Stimulated activated CD4-positive, alpha-beta T cell treated with anti-CD3 and anti-CD28 coated beads, Interleukin-2, amount 100 ng/mL, for 4 hours (primary cell): Measurements from ENCODE around the gene SLC2A8.

ENCODE experiments used
- DNase-seq: peaks from one replicate; pipeline ENCODE4 v3.0.0-alpha.2; 2020; ENCODE audit warnings: low read depth

The SLC2A8 gene

GRCh38 chr9:127396808-127397645 is at the start of gene SLC2A8:
SLC2A8 (plus strand) TSS chr9:127397169; CDS start chr9:127397231, 62 bp downstream.
- peak; percentile 68 for DNase-seq

- no peak for DNase-seq
Measured at GRCh38 chr9:127347831-127348776, 48.9 kb upstream of the SLC2A8 start.

DNA sequence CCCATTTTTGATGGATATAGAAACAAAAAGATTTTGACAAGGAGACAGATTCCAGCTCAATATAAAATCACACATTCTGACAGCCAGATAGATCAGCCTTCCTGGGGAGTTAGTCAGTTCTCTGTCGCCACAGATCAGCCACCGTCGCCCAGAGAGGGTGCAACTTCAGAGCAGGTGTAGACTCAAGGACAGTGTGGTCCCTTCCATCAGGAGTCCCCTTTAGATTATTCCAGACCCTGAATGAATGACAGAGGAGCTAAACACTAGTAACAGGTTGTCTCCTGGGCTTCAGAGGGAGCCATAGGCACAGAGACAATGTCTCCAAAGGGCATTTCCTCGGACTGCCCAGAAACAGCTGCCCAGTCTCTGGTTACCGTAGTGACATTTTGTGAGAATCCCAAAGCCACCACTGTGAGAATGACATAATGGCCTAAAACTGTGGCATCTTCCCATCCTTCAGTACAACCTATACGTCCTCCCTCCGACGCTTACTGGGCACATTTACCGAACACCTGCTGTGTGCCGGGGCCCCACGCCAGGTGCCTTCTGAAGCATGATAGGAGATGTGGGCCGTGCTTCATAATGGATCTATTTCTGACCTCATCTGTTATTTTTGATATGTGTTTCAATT is 47.4 kb upstream of the SLC2A8 start:
- DNase-seq, result no peak

DNA sequence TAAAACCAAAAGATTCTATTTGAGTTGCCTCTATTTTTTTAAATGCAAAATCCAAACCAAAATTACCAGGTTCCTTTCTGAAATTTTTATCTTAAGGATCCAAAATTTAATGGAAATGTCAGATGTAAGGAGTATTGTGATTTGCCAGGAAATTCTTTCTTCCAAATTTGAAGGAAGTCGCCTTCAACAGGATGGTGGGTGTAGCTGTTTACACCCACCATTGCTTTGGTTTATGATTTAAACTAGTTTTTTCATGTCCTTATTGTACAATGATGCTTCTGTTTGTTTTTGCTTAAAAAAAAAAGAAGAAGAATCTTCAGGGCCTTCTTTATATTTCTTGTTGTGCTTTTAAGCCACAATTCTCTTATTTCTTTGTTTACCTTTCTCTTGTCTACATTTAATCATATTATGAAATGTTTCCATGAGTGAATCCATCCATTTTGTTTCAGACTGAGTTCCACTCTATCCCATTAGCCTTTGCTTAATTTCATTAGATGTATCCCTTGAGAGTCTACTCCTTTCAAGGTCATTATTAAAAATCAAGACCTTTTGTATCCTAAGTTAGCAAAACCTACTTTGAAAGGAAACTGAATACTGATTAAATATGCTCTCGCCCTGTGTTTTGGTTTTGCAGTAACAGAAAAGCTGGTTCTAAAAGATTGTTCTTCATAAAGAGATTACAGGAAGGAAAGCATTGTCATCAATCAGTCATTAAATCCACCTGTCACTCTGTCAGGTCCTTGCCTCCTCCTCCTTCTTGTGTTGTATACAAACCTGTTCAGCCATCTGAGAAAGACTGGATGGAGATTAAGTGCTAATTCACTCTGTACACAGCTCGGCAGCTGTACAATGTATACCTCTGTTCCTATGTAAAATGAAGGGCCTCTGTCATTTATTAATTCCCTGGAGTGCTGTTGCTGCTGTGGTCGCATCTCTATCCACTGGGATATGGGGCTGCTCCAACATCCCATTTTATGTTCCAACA is 45.5 kb upstream of the SLC2A8 start:
- DNase-seq, result no peak

- DNase-seq, result no peak
Measured at GRCh38 chr9:127353882-127354281, 43.1 kb upstream of the SLC2A8 start.

- DNase-seq, result no peak
Measured at GRCh38 chr9:127356906-127357305, 40.1 kb upstream of the SLC2A8 start.

DNA sequence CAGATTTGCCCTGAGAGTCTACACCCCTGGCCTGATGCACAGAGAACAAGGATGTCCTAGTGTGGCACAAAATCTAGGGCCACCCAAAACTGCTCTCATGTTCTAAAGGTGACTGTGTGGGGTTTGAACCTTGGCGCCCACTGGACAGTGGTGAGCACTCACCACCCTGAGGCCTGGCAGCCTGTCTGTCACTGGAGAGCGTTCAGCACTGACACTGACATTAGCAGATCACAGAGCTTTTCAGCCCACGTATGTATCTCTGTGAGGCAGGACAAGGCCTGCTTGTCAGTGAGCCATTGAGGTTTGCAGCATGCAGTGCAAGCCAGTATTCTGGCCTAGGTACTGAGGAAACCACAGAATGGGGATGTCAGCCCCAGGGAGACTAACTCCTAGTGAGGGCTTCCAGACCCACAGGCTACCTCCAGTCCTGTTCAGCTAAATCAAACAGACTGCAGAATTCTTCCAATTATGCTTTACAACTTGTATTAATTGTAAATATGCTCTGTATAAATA is 38.9 kb upstream of the SLC2A8 start:
- no peak for DNase-seq

GRCh38 chr9:127358770-127359169 is 38.2 kb upstream of the SLC2A8 start:
- no peak for DNase-seq

- DNase-seq, result no peak
Measured at GRCh38 chr9:127360250-127360649, 36.7 kb upstream of the SLC2A8 start.

DNA sequence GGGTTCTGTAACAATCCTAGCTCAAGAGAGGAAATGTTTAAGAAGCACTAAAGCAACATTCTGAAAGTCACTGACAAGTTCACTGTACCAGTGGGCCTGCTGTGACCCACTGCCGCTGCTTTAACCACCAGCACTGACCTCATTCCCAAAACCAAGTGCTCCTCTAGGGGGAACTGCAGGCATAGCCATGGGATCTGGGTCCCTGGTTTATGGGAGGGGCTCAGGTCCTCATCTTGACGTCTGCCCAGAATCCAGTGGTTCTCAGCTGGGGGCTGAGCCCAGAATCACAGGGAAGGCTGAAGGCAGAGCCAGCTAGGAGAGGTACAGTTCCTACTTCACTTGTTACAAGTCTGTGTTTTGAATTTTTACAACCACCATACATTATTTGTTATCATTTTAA is 36.1 kb upstream of the SLC2A8 start:
- DNase-seq, result no peak

DNA sequence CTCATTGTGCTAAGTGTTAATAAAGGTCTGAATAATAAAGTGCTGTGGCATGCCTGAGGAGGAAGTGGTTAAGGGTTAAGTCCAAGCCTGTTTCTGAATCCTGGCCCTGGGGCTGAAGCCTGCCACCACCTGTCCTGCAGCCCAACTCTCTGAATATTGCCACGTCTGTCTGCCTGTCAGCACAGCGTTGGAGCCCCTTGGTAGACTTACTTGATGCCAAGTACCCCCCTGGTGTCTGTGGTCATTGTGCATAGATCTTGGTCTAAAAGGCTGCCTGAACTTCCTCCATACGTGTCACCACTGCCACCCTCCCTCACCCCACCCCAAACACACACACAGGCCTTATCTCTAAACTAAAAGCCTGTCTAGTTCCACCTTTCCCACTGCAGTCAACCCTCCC is 35.4 kb upstream of the SLC2A8 start:
- no peak for DNase-seq

GRCh38 chr9:127362829-127363228 is 34.1 kb upstream of the SLC2A8 start:
- no peak for DNase-seq

DNA sequence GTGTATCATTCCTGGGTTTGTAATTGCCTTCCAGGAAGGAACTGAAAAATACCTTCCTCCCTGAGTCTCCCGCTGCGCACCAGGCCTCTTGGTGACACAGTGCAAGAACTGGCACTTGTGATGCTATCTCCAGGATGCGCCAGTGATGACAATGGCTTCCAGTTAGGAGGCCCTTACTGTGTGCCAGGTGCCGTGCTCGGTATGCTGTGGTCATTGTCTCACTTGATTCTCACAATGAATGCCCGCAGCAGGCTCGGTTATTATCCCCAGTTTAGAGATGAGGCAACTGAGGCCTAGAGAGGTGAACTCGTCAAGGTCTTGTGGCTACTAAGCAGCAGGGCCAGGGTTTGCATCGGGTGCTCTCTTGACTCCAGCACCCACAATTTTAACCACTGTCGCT is 31.5 kb upstream of the SLC2A8 start:
- DNase-seq, result no peak

- DNase-seq, result no peak
Measured at GRCh38 chr9:127366594-127366993, 30.4 kb upstream of the SLC2A8 start.

DNA sequence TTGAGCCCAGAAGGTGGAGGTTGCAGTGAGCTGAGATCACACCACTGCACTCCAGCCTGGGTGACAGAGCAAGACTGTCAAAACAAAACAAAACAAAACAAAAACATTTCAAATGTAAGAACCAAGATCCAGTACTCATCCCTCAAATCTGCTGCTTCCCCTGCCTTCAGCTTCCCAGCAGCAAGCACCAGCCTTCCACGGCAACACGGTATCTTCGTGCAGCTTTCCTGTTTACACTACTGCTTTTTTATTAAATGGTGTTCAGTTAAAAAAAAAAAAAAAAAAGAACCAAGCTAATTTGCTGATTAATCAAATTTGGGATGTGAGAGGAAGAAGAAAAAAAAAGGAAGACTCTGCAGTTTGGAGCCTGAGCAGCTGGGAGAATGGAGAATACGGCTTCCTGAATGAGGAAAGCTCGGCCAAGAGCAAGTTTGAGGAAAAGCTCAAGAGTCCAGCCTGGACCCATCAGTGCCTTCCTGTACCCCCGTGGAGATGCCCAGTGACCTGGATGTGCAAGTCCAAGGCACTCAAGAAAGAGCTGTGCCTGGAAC is 28.0 kb upstream of the SLC2A8 start:
- no peak for DNase-seq

DNA sequence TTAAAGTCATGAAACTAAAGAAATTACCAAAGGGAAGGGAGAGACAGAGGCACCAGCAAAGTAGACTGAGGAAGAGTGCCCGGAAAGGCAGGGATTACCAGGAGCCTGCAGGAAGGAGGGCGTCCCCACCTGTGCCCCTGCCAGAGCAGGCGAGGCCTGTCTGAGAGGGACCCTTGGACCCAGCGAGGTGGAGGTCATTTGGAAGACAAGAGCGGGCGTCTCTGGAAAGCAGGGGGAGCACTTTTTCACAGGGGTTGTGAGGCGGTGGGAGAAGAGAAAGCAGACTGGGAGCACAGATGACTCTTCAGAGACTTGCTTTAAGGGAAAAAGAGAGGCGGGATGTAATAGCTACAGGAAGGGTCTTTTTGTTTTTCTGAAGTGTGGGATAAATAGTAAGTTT is 27.5 kb upstream of the SLC2A8 start:
- no peak for DNase-seq

DNA sequence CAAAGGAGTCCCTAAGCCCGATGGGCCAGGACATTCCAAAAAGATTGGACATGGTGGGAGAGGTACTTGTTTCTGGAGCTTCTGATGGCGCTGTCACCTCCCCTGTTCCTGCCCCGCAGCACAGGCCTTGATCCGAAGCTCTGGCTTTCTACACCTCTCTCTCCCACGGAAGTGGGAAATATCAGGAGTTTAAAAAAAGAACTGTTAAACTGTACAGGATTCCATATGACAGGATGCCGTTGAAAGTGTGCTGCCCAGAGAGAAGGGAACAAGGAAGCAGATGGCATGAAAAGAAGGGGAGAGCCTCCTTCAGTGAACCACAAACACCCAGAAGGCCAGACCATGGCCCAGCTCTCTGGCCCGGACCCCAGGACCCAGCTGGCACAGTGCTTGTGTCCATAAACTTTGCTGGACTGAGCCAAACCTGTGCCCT is 26.8 kb upstream of the SLC2A8 start:
- DNase-seq, result no peak

DNA sequence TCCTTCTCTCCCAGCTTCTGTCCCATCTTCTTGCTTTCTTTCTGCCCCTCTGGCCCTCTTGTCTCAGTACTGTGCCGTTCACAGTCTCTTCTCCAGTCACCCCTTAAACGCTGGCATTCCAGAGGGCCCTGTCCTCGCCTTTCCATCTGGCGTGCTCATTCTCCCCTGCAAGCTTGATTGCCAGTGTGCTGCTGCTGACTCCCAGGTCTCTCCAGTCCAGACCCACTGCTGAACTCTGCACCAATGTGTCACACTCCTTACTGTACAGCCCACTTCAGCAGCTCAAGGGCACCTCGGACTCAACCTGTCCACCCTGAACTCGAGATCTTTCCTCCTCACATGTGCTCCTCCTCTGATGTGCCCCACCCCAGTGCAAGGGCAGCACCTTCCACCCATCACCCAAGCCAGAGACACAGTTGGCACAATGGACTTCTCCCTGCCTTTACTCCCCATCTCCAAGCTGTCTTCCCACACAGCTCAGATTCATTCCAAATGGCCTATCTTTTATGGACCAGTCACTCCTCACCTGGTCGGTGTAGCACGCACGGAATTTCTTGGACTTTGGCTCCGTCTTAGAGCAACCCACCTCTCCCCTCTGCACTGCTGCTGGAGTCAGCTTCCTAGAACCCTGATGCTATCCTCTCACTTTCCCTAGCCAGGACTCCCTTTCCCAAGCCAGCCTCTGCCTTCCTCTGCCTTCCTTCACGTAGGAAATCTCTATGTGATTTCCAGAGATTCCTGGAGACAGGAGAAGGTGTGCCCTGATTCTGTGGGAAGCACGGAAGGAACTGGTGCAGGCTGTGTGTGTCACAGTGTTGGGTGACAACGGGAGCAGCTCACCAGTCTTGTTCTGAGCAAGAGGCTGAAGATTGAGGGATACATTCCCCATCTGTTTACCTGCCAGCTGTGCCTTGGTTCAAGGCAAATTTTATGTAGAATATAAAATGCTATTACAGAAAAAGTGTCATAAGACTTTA is 26.0 kb upstream of the SLC2A8 start:
- no peak for DNase-seq

DNA sequence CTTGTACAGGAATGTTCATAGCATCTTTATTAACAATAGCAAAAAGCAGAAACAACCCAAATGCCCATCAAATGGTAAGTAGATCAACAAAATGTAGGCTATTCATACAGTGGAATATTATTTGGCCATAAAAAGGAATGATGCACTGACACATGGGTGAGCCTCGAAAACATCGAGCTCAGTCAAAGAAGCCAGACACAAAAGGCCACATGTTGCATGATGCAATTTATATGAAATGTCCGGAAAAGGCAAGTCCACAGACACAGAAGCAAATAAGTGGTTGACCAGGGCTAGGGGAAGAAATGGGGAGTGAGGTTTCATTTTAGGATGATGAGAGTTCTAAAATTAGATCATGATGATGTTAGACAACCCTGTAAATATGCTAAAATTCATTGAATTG is 16.5 kb upstream of the SLC2A8 start:
- no peak for DNase-seq

DNA sequence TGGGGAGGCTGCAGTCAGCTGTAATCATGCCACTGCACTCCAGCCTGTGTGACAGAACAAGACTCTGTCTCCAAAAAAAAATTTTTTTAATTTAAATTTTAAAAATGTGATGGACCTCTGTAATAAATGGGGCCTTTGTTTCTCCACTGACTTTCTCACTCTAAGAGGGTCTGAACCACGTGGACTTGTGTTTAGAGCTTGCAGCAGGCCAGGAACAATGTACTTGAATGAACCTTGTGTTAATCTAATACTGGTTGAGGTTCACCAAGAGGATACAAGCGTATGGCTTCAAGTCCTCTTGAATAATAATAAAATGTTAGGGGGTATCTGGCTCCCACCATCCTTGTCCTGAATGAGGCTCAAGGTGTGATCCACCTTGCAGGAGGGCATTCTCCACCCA is 14.4 kb upstream of the SLC2A8 start:
- DNase-seq, result no peak
